Common myeloid progenitor, CD34-positive (primary cell): ENCODE data around the gene UBXN10.

Source experiments
- CTCF ChIA-PET: fragments of 350-600 bp; sonication (Branson Sonifier 250); formaldehyde crosslinking; loops from one replicate; lab custom pipeline; 2021; ENCODE audit warnings: antibody characterized with exemption; lab: Charles Lee
- POLR2A ChIA-PET: fragments of 350-600 bp; sonication (Branson Sonifier 250); formaldehyde crosslinking; loops from one replicate; lab custom pipeline; 2021; ENCODE audit warnings: antibody characterized with exemption; lab: Charles Lee
- DNase-seq, 3 donors: peaks; one replicate each; pipeline versions ENCODE4 v3.0.0 to v3.0.0-alpha.2; 2013
- H3K27ac ChIP-seq, 2 experiments: 1 replicate in 1 of 2; 2 replicates in 1 of 2; pipeline ENCODE4 v1.7.0; 2013; ENCODE audit warnings: inconsistent platforms in 2 of 2, low read length in 2 of 2, mild to moderate bottlenecking in 2 of 2, low read depth in 1 of 2, moderate library complexity in 1 of 2; ENCODE audit not compliant: severe bottlenecking in 2 of 2, insufficient read depth in 1 of 2, poor library complexity in 1 of 2
- H3K27me3 ChIP-seq, 5 experiments: replicated peaks in 2 of 5; 1 replicate in 3 of 5; 2 replicates in 2 of 5; pipeline versions ENCODE4 v1.6.1 to v1.7.0; 2013; ENCODE audit warnings: low read length in 4 of 5, mild to moderate bottlenecking in 2 of 5, moderate library complexity in 2 of 5, inconsistent platforms in 1 of 5; ENCODE audit not compliant: insufficient read depth in 5 of 5, control insufficient read depth in 4 of 5
- H3K36me3 ChIP-seq, 4 experiments: 1 replicate in 2 of 4; 2 replicates in 2 of 4; pipeline versions ENCODE4 v1.6.1 to v1.7.0; 2013; ENCODE audit warnings: low read length in 3 of 4, control low read depth in 1 of 4, mild to moderate bottlenecking in 1 of 4; ENCODE audit not compliant: control insufficient read depth in 4 of 4, insufficient read depth in 4 of 4
- H3K4me1 ChIP-seq, 4 experiments: 1 replicate in 3 of 4; 2 replicates in 1 of 4; pipeline versions ENCODE4 v1.6.1 to v1.7.1; 2013; ENCODE audit warnings: low read length in 3 of 4, mild to moderate bottlenecking in 3 of 4, control low read depth in 1 of 4, inconsistent platforms in 1 of 4, moderate library complexity in 1 of 4; ENCODE audit not compliant: control insufficient read depth in 4 of 4, insufficient read depth in 4 of 4; ENCODE audit errors: control extremely low read depth in 1 of 4
- H3K4me3 ChIP-seq, 7 experiments: 1 replicate in 4 of 7; 2 replicates in 3 of 7; pipeline versions ENCODE4 v1.5.1 to v1.7.0; 2013; ENCODE audit warnings: mild to moderate bottlenecking in 7 of 7, low read length in 6 of 7, moderate library complexity in 6 of 7, inconsistent platforms in 2 of 7, low read depth in 2 of 7, control low read depth in 1 of 7; ENCODE audit not compliant: insufficient read depth in 4 of 7, control insufficient read depth in 1 of 7; ENCODE audit errors: extremely low read depth in 1 of 7
- H3K9me3 ChIP-seq, 5 experiments: 1 replicate in 4 of 5; 2 replicates in 1 of 5; pipeline versions ENCODE4 v1.6.1 to v1.7.1; 2013; ENCODE audit warnings: low read length in 4 of 5, mild to moderate bottlenecking in 2 of 5, inconsistent platforms in 1 of 5, low read depth in 1 of 5, moderate library complexity in 1 of 5; ENCODE audit not compliant: control insufficient read depth in 4 of 5, insufficient read depth in 2 of 5; ENCODE audit errors: control extremely low read depth in 1 of 5
- WGBS: methylation state at CpG from one replicate; pipeline ENCODE4 v1.1.5; 2013; ENCODE audit not compliant: insufficient coverage; 5-methylcytosine and 5-hydroxymethylcytosine counted together

The UBXN10 gene

DNA sequence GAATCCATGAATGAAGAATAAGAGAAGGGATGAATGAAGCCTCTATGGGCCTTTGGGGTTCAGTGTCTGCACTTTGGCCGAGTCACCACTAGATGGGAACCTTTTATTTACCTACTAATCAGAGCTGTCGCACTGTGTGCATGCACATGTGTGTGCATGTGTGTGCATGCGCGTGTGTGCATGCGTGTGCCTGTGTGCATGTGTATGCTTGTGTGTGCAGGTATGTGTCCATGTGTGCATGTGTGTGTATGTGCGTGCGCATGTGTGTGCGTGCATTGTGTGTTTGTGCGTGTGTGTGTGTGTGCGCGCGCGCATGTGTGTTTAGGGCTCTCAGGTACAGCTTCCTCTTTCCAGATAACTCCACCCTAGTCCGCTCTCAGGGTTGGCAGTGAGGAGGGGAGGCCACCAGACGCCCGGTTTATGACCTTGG, 20.4 kb upstream of the UBXN10 start:
- H3K27me3 ChIP-seq = peaks cover 0 to 9% (median 0%) of the 10 kb centered on the region in 5 experiments
- ChIA-PET CTCF (interaction anchor here (0.5 to 1.5 kb wide), 3 partner anchors 9 to 200 kb away, joined by 3 to 5 read pairs (median 4); no protein-coding TSS in a partner anchor), POLR2A (no interaction called here)
- H3K4me3 ChIP-seq = no peak overlapping the region
- no peak overlapping the region for H3K27ac ChIP-seq
- H3K9me3 ChIP-seq = peaks cover 0 to 34% (median 23%) of the 10 kb centered on the region in 5 experiments
- peak in 1 of 3 donors; percentile 38 for DNase-seq
- no peaks in the 10 kb centered on the region for H3K36me3 ChIP-seq
- 97% methylated on average over 5 of the region's 16 CpGs for WGBS
- no peaks in the 10 kb centered on the region for H3K4me1 ChIP-seq

DNA sequence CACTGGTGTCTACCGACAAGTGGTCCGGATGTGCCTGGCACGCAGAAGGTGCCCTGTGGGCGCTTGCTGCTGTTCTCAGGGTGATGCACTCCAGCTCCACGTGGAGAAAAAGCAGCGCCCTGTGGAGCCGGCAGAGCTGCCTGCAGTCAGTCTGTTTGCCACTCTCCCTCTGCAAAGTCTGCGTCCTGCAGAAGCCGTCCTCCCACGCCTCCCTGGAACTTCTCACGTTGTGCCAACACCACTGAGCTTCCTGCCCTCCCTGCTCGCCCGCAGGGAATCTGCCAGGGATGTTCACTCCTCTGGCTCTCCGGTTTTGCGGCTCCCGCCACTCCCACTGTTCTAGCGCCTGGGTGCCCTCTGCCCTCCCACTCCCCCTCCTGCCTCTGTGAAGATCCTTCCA, 19.8 kb upstream of the UBXN10 start:
- CTCF ChIA-PET = interaction anchor here (0.9 to 1.5 kb wide), 2 partner anchors 8 to 29 kb away, joined by 4 to 5 read pairs; no protein-coding TSS in a partner anchor
- H3K27me3 ChIP-seq = peaks cover 0 to 9% (median 0%) of the 10 kb centered on the region in 5 experiments
- H3K4me1 ChIP-seq = peaks cover 0 to under 1% (median 0%) of the 10 kb centered on the region in 4 experiments
- H3K4me3 ChIP-seq = no peak overlapping the region
- POLR2A ChIA-PET = no interaction called here
- 92% methylated on average over 16 of the region's 17 CpGs for WGBS
- no peak overlapping the region for H3K27ac ChIP-seq
- H3K36me3 ChIP-seq = no peaks in the 10 kb centered on the region
- DNase-seq = no peak
- H3K9me3 ChIP-seq = peaks cover 0 to 28% (median 18%) of the 10 kb centered on the region in 5 experiments

DNA sequence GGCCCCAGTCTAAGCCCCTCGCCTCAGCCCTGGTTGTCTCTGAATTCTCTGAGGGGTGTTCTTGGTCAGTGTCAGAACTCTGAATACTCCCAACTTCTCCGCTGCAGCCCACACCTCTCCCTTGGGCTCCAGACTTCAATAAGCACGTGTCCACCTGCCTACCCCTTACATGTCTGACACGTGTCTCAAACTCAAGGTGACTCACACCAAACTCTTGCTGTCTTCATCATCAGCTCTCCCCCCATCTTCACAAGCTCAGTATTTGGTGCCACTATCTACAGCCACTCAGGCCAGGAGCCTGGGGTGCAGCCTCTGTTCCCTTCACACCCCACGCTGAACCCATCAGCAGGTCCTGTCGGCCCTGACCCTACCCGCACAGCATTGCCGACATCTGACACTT, 18.8 kb upstream of the UBXN10 start:
- POLR2A ChIA-PET = no interaction called here
- Histone ChIP-seq H3K4me3 (no peak overlapping the region), H3K4me1 (peaks cover 0 to 5% (median 0%) of the 10 kb centered on the region in 4 experiments), H3K9me3 (peaks cover 0 to 22% (median 13%) of the 10 kb centered on the region in 5 experiments), H3K27me3 (peaks cover 0 to 9% (median 0%) of the 10 kb centered on the region in 5 experiments), H3K36me3 (no peaks in the 10 kb centered on the region), H3K27ac (no peak overlapping the region)
- CTCF ChIA-PET = interaction anchor here (1.2 kb wide), 1 partner anchor 45 kb away, joined by 5 read pairs; no protein-coding TSS in a partner anchor
- DNase-seq = no peak
- WGBS = 99% methylated on average over 8 of the region's 8 CpGs

DNA sequence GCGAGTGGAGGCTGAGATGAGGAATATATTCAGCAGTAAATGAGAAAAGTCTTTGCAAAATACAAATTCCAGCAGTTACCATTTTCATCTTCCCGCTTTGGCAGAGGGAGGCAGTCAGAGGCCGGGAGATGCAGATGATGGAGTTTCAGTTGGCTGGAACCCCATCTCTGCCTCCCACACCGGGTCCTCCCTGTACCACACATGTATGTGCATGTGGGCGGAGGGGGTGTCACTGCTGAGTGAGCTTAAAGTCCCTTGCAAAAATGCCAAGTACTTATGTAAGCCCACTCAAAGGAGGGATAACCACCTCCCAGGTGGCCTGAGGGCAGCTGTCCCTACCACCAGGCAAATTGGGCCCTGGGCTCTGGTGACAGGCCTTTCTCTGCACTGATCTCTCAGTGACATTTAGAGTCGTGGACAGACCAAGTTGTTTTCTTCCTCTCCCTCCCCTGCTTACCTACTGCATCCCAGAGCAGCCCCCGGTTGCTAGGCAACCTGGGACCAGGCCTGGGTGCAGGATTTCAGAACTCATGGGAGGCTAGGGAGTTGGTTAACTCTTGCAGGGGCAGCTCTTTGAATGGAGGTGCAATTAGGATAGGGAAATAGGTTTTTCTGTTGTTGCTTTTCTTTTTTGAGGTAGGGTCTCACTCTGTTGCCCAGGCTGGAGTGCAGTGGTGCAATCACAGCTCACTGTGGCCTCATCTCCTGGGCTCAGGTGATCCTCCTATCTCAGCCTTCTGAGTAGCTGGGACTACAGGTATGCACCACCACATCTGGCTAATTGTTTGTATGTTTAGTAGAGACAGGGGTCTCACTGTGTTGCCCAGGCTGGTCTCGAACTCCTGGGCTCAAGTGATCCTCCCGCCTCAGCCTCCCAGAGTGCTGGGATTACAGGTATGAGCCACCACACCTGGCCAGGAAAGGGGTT, 17.1 kb upstream of the UBXN10 start:
- no peak for DNase-seq
- peaks cover 0 to 14% (median 13%) of the 10 kb centered on the region in 5 experiments for H3K9me3 ChIP-seq
- WGBS = 98% methylated on average over 5 of the region's 9 CpGs
- H3K27me3 ChIP-seq = peaks cover 0 to 9% (median 0%) of the 10 kb centered on the region in 5 experiments
- ChIA-PET POLR2A (no interaction called here), CTCF (interaction anchor here (1.1 kb wide), 1 partner anchor 10 kb away, joined by 3 read pairs; no protein-coding TSS in a partner anchor)
- H3K36me3 ChIP-seq = no peaks in the 10 kb centered on the region
- no peak overlapping the region for H3K4me3 ChIP-seq
- peaks cover 0 to 5% (median 0%) of the 10 kb centered on the region in 4 experiments for H3K4me1 ChIP-seq
- H3K27ac ChIP-seq = no peak overlapping the region

DNA sequence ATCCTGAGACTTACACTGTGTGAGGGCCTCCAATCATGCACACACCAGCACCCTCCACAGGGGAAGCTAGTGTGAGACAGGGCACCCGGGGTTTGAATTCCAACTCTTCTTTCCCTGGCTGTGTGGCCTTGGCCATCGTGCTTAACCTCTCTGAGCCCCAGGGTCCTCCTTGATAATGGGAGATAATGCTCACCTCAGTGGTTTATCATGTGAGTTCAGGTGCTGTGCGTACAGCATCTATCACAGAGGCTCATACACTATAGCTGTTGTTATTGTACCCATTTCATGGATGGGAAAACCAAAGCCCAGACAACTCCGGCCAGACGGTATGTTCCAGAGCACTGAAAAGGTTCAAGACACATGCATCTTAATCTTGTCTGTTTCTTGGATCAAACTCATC, 16.0 kb upstream of the UBXN10 start:
- Histone ChIP-seq H3K27me3 (peaks cover 0 to 5% (median 0%) of the 10 kb centered on the region in 5 experiments), H3K4me1 (peaks cover 0 to 5% (median 0%) of the 10 kb centered on the region in 4 experiments), H3K27ac (no peak overlapping the region), H3K9me3 (peaks cover 0 to 9% (median 3%) of the 10 kb centered on the region in 5 experiments), H3K4me3 (no peak overlapping the region), H3K36me3 (no peaks in the 10 kb centered on the region)
- no peak for DNase-seq
- ChIA-PET CTCF (no interaction called here), POLR2A (no interaction called here)
- WGBS = 96% methylated on average over 4 of the region's 5 CpGs

DNA sequence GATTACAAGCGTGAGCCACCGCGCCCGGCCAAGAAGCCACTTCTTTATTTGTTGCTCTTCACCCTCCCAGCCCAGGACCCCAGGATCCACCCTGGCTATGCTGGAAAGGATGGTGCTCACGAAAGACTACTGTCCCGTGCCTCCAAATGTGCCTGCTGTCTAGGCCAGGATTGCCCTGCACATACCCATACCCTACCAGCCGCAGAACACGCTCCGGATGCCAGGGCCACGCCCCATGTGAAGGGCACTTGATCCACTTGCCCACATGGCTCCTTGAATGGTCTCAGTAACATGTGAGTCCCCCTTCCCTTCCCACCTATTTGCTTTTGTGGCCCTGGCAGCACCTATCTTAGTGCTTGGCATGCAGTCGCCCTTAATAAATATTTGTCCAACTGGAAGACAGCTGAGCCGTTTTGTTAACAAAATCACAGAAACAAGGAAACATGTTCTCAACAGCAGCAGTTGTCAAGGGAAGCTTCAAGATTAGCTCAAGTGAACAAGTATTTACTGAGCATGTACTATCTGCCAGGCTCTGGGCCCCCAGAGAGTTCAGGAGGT, 13.8 kb upstream of the UBXN10 start:
- 98% methylated on average over 7 of the region's 12 CpGs for WGBS
- H3K36me3 ChIP-seq = no peaks in the 10 kb centered on the region
- POLR2A ChIA-PET = no interaction called here

More for the DNA sequence above, 13.8 kb upstream of the UBXN10 start:
- peaks cover 0 to 5% (median 0%) of the 10 kb centered on the region in 5 experiments for H3K27me3 ChIP-seq
- no peak for DNase-seq
- CTCF ChIA-PET = interaction anchor here (0.9 to 3.9 kb wide), 5 partner anchors 16 to 39 kb away, joined by 3 to 11 read pairs (median 4); no protein-coding TSS in a partner anchor
- H3K9me3 ChIP-seq = peaks cover 0 to 3% (median 0%) of the 10 kb centered on the region in 5 experiments
- no peak overlapping the region for H3K4me3 ChIP-seq
- peaks cover 0 to 5% (median 0%) of the 10 kb centered on the region in 4 experiments for H3K4me1 ChIP-seq
- H3K27ac ChIP-seq = no peak overlapping the region
